Activated CD4-positive, alpha-beta memory T cell treated with anti-CD3 and anti-CD28 coated beads for 36 hours (primary cell): Measurements from ENCODE around the gene TIPIN. TPM values are rescaled to one million over a fixed set of nuclear protein-coding genes. Genes with fewer than 3 reads are reported as not detected.

Experiments used
- CTCF ChIA-PET: fragments of 350-600 bp; sonication (Branson Sonifier 250); formaldehyde crosslinking; loops from one replicate; lab custom pipeline; 2021; ENCODE audit warnings: antibody characterized with exemption, inconsistent platforms; lab: Charles Lee
- POLR2A ChIA-PET: fragments of 350-600 bp; sonication (Branson Sonifier 250); formaldehyde crosslinking; loops from one replicate; lab custom pipeline; 2021; ENCODE audit warnings: antibody characterized with exemption; lab: Charles Lee
- DNase-seq: peaks from one replicate; pipeline ENCODE4 v3.0.0-alpha.2; 2020
- H3K27ac Mint-ChIP-seq: one replicate; pipeline ENCODE4 v1.8.0; 2021; ENCODE audit warnings: mixed read lengths
- H3K27me3 Mint-ChIP-seq: one replicate; pipeline ENCODE4 v1.8.0; 2021; ENCODE audit warnings: mixed read lengths
- H3K36me3 Mint-ChIP-seq: one replicate; pipeline ENCODE4 v1.8.0; 2021; ENCODE audit warnings: mixed read lengths
- H3K4me1 Mint-ChIP-seq: one replicate; pipeline ENCODE4 v1.8.0; 2021; ENCODE audit warnings: low read depth, mixed read lengths
- H3K4me3 Mint-ChIP-seq: one replicate; pipeline ENCODE4 v1.8.0; 2021; ENCODE audit warnings: mild to moderate bottlenecking, mixed read lengths
- H3K9me3 Mint-ChIP-seq: one replicate; pipeline ENCODE4 v1.8.0; 2021; ENCODE audit warnings: mixed read lengths
- intact Hi-C: fragments of 100-400 bp; cut with micrococcal nuclease; formaldehyde crosslinking; loops from one replicate; pipeline ENCODE4 v1.15.1; 2023
- total RNA-seq, 2 experiments: library from RNA; stranded (reverse); gene quantifications; one replicate each; pipeline ENCODE4 v1.2.3, GENCODE V29; 2021

The TIPIN gene
- total RNA-seq, 2 experiments from 2014 or later: 43.2 to 45.9 TPM

DNA sequence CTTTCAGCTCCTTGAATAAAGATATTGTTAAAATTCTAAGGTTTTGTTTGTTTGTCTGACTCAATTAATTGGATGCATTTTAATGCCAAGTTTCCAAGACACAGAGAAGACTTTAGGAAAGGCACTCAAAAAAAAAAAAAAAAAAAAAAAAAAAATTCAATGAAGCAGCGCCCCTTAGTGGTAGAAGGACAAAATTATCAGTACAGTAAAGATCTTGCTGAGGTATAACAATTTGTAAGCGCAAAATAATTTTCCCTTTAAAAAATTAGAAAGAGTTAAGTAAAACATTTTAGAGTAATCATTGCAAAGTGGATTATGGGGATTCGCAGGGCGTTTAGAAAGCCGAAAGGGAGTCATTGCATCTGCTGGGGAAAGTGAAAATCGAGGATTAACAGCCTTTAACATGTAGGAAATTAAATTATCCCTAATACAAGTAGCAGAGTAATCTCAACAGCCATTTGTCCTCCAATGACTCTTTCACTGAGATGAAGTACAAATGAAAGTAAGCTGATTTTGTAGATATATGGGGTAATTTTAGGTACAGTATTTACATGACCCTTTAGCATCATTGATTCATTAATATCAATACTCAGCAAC, 68.9 kb downstream of the TIPIN start:
- ChIA-PET CTCF (interaction anchor here (0.6 to 2.4 kb wide), 14 partner anchors 9 to 979 kb away, joined by 3 to 9 read pairs (median 3); no protein-coding TSS in a partner anchor), POLR2A (no interaction called here)
- H3K27ac Mint-ChIP-seq: no peak overlapping the region

More for the DNA sequence above, 68.9 kb downstream of the TIPIN start:
- Mint-ChIP-seq H3K4me1 (peaks cover 21% of the 10 kb centered on the region), H3K27me3 (no peaks in the 10 kb centered on the region), H3K9me3 (no peaks in the 10 kb centered on the region), H3K36me3 (no peaks in the 10 kb centered on the region), H3K4me3 (no peak overlapping the region)
- DNase-seq: no peak
- intact Hi-C loops: loop anchor here (5.0 kb wide), 1 partner anchor 35 kb away; the partner anchor contains the start of gene MEGF11

Other genes with a start within 250 kb of the TIPIN start
- not detected for gene MEGF11, start 102.9 kb downstream of the TIPIN start, total RNA-seq
- gene DIS3L, start 63.1 kb downstream of the TIPIN start, total RNA-seq: 10 to 100 TPM; 23.5 to 26.3 TPM
- gene MAP2K1, start 30.2 kb upstream of the TIPIN start, total RNA-seq: 10 to 100 TPM; 91.8 to 91.9 TPM
- gene SNAPC5, start 141.1 kb upstream of the TIPIN start, total RNA-seq: 10 to 100 TPM; 23.4 to 25.3 TPM
- 1,000 to 10,000 TPM; 5,151 to 5,211 TPM for gene RPL4, start 148.2 kb upstream of the TIPIN start, total RNA-seq
- 10 to 100 TPM; 29.6 to 31.1 TPM for gene ZWILCH, start 148.6 kb upstream of the TIPIN start, total RNA-seq
- not detected for gene LCTL, start 209.3 kb upstream of the TIPIN start, total RNA-seq